Esophagus squamous epithelium (tissue), 5 donors: Measurements from ENCODE around the gene THAP10. TPM values are rescaled to one million over a fixed set of nuclear protein-coding genes. Genes with fewer than 3 reads are reported as not detected.
A peak's percentile ranks its signal among the peaks of the same experiment; 100 is the strongest.
"Not testable (repeated sequence)": the region's sequence is repeated elsewhere in the genome, so short reads cannot be mapped to it uniquely, and the experiment has no call there.

Experiments used
- DNase-seq: peaks from one replicate; lab custom pipeline; 2025; lab: John Stamatoyannopoulos, UW
- H3K27ac ChIP-seq, 4 donors: fragments of 200-600 bp; sonication (generic); one replicate each; pipeline ENCODE4 v1.5.1; 2016 to 2019; ENCODE audit warnings: mild to moderate bottlenecking in 1 of 4
- H3K27me3 ChIP-seq, 4 donors: fragments of 200-600 bp; sonication (generic); 1 replicate in 3 of 4; 2 replicates in 1 of 4; pipeline versions ENCODE4 v1.5.1 to v1.6.0; 2017 to 2021; ENCODE audit warnings: antibody characterized with exemption in 1 of 4
- H3K36me3 ChIP-seq, 3 donors: fragments of 200-600 bp; sonication (generic); one replicate each; pipeline ENCODE4 v1.5.1; 2016 to 2019
- H3K4me1 ChIP-seq, 3 donors: fragments of 200-600 bp; sonication (generic); one replicate each; pipeline ENCODE4 v1.5.1; 2017 to 2019
- H3K4me3 ChIP-seq, 4 donors: fragments of 200-600 bp; sonication (generic); 1 replicate in 3 of 4; 2 replicates in 1 of 4; pipeline ENCODE4 v1.5.1; 2016 to 2019; ENCODE audit warnings: mild to moderate bottlenecking in 2 of 4, moderate library complexity in 1 of 4
- H3K9me3 ChIP-seq, 3 donors: fragments of 200-600 bp; sonication (generic); one replicate each; pipeline ENCODE4 v1.5.1; 2016 to 2019
- POLR2A ChIP-seq, 4 donors: fragments of 450-650 bp; IDR thresholded peaks; one replicate each; pipeline ENCODE4 v1.6.1; 2017; ENCODE audit warnings: antibody characterized with exemption in 4 of 4, mild to moderate bottlenecking in 4 of 4, moderate library complexity in 3 of 4
- whole genome bisulfite sequencing, 2 donors: methylation state at CpG; one replicate each; pipeline ENCODE4 v1.1.5; 2018; 5-methylcytosine and 5-hydroxymethylcytosine counted together
- intact Hi-C: fragments of 100-400 bp; cut with DNase I; formaldehyde crosslinking; loops from one replicate; pipeline ENCODE4 v1.15.0; 2022
- total RNA-seq, 4 donors: library from RNA; depleted of rRNA; stranded (reverse); fragments of >200 nt; gene quantifications; one replicate each; pipeline ENCODE4 v1.1.0, GENCODE V29; 2016
- TF ChIP-seq, protein P1 (sequence below), 6 experiments: fragments of 450-650 bp in 4 of 6; fragments of 200-600 bp in 2 of 6; sonication (generic) in 2 of 6; IDR thresholded peaks; one replicate each; pipeline ENCODE4 v1.5.1; 2016 to 2019; ENCODE audit warnings: antibody characterized with exemption in 6 of 6, mild to moderate bottlenecking in 4 of 6, moderate library complexity in 4 of 6
- donor health status: DM: yes; HTN: yes; CAD: no.

The THAP10 gene
- total RNA-seq, 4 donors from 2014 or later: 1.5 to 3.0 (median 2.3) TPM

DNA sequence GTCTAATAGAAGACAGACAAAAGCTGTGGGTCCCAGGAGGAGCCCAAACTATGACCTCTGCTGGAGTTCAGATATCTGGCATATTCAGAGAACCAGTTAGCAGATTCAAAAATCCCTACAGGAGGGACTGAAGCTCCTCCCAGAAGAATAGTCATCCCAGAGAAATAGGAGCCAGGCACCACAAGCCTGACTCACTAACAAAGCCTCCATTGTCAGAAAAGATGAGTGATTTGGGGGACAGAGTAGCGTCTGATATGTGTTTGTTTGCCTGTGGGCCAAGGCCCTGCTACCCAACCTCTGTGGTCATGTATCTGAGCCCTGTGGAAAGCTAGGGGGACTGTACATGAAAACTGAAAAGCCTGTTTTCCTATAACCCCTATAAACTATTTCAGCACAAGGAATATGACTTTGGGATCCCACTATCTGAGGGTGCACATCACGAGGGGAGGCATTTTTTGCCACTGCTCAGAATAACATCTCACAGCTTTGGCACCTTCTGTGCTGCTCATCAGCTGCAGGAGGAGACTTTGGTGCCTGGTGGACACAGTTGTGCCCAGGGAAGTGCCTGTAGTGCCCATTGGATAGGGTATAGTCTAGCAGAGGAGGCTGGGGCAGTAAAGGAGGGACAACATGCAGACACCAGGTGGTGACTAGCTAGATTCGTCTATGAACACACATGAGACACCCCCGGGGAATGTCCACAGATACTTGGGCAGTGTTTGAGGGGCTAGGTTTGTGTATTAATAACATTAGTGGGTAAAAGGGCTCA is 28.6 kb downstream of the THAP10 start:
- peaks cover 0 to 3% (median 0%) of the 10 kb centered on the region in 4 donors for H3K27me3 ChIP-seq
- H3K36me3 ChIP-seq: no peaks in the 10 kb centered on the region
- H3K9me3 ChIP-seq: no peaks in the 10 kb centered on the region
- H3K4me1 ChIP-seq: peaks cover 0 to 18% (median 0%) of the 10 kb centered on the region in 3 donors
- TF ChIP-seq, protein P1, sequence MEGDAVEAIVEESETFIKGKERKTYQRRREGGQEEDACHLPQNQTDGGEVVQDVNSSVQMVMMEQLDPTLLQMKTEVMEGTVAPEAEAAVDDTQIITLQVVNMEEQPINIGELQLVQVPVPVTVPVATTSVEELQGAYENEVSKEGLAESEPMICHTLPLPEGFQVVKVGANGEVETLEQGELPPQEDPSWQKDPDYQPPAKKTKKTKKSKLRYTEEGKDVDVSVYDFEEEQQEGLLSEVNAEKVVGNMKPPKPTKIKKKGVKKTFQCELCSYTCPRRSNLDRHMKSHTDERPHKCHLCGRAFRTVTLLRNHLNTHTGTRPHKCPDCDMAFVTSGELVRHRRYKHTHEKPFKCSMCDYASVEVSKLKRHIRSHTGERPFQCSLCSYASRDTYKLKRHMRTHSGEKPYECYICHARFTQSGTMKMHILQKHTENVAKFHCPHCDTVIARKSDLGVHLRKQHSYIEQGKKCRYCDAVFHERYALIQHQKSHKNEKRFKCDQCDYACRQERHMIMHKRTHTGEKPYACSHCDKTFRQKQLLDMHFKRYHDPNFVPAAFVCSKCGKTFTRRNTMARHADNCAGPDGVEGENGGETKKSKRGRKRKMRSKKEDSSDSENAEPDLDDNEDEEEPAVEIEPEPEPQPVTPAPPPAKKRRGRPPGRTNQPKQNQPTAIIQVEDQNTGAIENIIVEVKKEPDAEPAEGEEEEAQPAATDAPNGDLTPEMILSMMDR (IDR thresholded peaks at IDR 0.05): no peak
- TF ChIP-seq POLR2A (IDR thresholded peaks at IDR 0.05): no peak
- intact Hi-C loops: no loop called here
- peak overlapping the region in 2 of 4 donors; percentile 34 to 39 for H3K27ac ChIP-seq
- 40 to 41% methylated on average over 3 to 4 of the region's 4 CpGs for WGBS, 2 donors
- DNase-seq: no peak
- no peak overlapping the region for H3K4me3 ChIP-seq

- 92% methylated on average over 2 of the region's 11 CpGs; no CpG with 5 or more reads in 1 of the 2 donors for WGBS, 2 donors
- peaks cover 0 to 8% (median 1%) of the 10 kb centered on the region in 4 donors for H3K27me3 ChIP-seq
- H3K27ac ChIP-seq: no peak overlapping the region
- intact Hi-C loops: no loop called here
- H3K4me1 ChIP-seq: peaks cover 0 to 21% (median 14%) of the 10 kb centered on the region in 3 donors
- H3K36me3 ChIP-seq: no peaks in the 10 kb centered on the region
- DNase-seq: no peak
- H3K9me3 ChIP-seq: no peaks in the 10 kb centered on the region
- H3K4me3 ChIP-seq: no peak overlapping the region
- no peak for TF ChIP-seq POLR2A (IDR thresholded peaks at IDR 0.05)
- TF ChIP-seq, protein P1 (IDR thresholded peaks at IDR 0.05): no peak
Measured at GRCh38 chr15:70859998-70860397, 32.2 kb downstream of the THAP10 start.

DNA sequence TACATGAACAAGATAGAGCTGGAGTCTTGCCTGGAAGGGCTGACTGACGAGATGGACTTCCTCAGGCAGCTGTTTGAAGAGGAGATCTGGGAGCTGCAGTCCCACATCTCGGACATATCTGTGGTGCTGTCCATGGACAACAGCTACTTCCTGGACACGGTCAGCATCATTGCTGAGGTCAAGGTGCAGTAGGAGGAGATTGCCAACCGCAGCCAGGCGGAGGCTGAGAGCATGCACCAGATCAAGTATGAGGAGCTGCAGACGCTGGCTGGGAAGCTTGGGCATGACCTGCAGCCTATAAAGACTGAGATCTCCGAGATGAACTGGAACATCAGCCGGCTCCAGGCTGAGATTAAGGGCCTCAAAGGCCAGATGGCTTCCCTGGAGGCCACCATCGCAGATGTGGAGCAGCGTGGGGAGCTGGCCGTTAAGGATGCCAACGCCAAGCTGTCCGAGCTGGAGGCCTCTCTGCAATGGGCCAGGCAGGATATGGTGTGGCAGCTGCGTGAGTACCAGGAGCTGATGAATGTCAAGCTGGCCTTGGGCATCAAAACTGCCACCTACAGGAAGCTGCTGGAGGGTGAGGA is 32.8 kb downstream of the THAP10 start:
- intact Hi-C loops: no loop called here
- 79 to 82% methylated on average over 9 to 11 of the region's 14 CpGs for WGBS, 2 donors
- Histone ChIP-seq H3K36me3 (no peaks in the 10 kb centered on the region), H3K27me3 (peaks cover 0 to 14% (median 1%) of the 10 kb centered on the region in 4 donors), H3K27ac (no peak overlapping the region), H3K4me1 (peaks cover 0 to 26% (median 14%) of the 10 kb centered on the region in 3 donors), H3K4me3 (no peak overlapping the region), H3K9me3 (no peaks in the 10 kb centered on the region)
- no peak for TF ChIP-seq POLR2A (IDR thresholded peaks at IDR 0.05)
- TF ChIP-seq, protein P1 (IDR thresholded peaks at IDR 0.05): no peak
- no peak for DNase-seq

DNA sequence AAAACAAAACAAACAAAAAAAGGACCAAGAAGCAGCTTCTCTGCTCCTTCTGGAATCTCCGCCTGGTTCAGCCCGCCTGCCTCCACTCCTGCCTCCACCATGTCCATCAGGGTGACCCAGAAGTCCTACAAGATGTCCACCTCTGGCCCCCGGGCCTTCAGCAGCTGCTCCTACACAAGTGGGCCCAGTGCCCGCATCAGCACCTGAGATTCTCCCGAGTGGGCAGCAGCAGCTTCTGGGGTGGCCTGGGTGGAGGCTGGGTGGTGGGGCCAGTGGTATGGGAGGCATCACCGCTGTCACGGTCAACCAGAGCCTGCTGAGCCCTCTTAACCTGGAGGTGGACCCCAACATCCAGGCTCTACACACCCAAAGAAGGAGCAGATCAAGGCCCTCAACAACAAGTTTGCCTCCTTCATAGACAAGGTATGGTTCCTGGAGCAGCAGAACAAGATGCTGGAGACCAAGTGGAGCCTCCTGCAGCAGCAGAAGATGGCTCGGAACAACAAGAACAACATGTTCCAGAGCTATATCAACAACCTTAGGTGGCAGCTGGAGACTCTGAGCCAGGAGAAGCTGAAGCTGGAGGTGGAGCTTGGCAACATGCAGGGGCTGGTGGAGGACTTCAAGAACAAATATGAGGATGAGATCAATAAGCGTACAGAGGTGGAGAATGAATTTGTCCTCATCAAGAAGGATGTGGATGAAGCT is 33.5 kb downstream of the THAP10 start:
- Histone ChIP-seq H3K27me3 (peaks cover 0 to 21% (median 1%) of the 10 kb centered on the region in 4 donors), H3K4me1 (peaks cover 0 to 30% (median 14%) of the 10 kb centered on the region in 3 donors), H3K27ac (peak overlapping the region in 3 of 4 donors; percentile 21 to 92 (median 26))
- H3K36me3 ChIP-seq, intact Hi-C loops, DNase-seq, H3K9me3 ChIP-seq, H3K4me3 ChIP-seq: not testable (repeated sequence)
- WGBS, 2 donors: 82 to 88% methylated on average over 4 to 6 of the region's 9 CpGs

DNA sequence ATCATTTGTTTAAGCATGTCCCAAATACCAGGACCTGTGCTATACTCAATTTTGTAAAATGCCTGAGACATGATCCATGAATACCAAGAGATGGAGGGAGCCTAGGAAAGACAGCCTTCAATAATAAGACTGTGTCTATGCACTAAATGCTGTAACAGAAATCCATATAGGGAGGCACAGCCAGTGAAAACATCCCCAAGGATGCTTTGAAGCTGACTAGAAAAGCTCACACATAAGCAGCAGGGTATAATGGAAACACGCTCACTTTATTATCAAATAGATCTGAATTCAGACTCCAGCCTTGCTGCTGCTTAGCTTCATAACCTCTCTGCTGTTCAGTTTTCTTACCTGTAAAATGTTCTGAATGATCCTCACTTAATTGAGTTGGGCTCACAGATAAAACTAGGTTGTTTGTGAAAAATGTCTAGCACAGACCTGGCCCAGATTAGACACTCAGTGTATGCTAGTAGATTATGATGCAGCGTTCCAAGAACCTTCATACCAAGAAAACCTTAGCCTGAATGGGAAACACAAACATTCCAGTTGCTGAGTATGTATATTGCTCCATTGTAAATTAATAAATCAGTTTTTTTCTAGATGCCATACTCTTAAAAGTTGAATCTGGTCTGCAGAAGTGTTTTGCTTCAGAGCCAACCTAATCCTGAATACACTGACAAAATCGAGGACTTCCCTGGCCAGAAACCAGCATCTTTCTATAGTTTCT is 34.5 kb downstream of the THAP10 start:
- intact Hi-C loops: no loop called here
- Histone ChIP-seq H3K9me3 (no peaks in the 10 kb centered on the region), H3K36me3 (no peaks in the 10 kb centered on the region), H3K27me3 (peaks cover 0 to 31% (median 1%) of the 10 kb centered on the region in 4 donors), H3K27ac (peak overlapping the region in 3 of 4 donors; percentile 71 to 92 (median 84)), H3K4me1 (peaks cover 0 to 41% (median 15%) of the 10 kb centered on the region in 3 donors), H3K4me3 (no peak overlapping the region)
- no peak for DNase-seq
- TF ChIP-seq POLR2A (IDR thresholded peaks at IDR 0.05): no peak
- TF ChIP-seq, protein P1 (IDR thresholded peaks at IDR 0.05): no peak
- 66 to 76% methylated on average over 3 of the region's 3 CpGs for WGBS, 2 donors
